ENCODE results near the gene SCGB3A2.

- TF ChIP-seq CTCF (IDR thresholded peaks at IDR 0.05) = no peak
- no peak for TF ChIP-seq REST (IDR thresholded peaks at IDR 0.05; ENCODE audit: insufficient read depth in 1 of 2, low read depth in 2 of 2, low read length in 1 of 2)
These were observed 46.5 kb downstream of the SCGB3A2 start for GRCh38 chr5:147925020-147925419.
